ENCODE measurements around the gene PLA2G12B.
"Not testable (repeated sequence)": the region's sequence is repeated elsewhere in the genome, so short reads cannot be mapped to it uniquely, and the experiment has no call there.

Gene PLA2G12B

GRCh38 chr10:72918352-72918751, 36.3 kb downstream of the PLA2G12B start:
- DNase-seq: no peak
- Histone ChIP-seq H3K27me3 (replicated peaks; ENCODE audit: control insufficient read depth, insufficient read depth, low read length, poor library complexity, severe bottlenecking) (no peaks in the 10 kb centered on the region), H3K27ac (ENCODE audit: insufficient read depth, low read length, poor library complexity, severe bottlenecking) (no peak overlapping the region), H3K4me3 (ENCODE audit: insufficient read depth, low read depth, low read length, poor library complexity, severe bottlenecking) (no peak overlapping the region), H3K36me3 (ENCODE audit: control insufficient read depth, insufficient read depth, low read length) (no peaks in the 10 kb centered on the region), H3K9me3 (ENCODE audit: control insufficient read depth, low read length) (no peaks in the 10 kb centered on the region), H3K4me1 (ENCODE audit: control insufficient read depth, insufficient read depth, low read length, poor library complexity, severe bottlenecking) (no peaks in the 10 kb centered on the region)

DNA sequence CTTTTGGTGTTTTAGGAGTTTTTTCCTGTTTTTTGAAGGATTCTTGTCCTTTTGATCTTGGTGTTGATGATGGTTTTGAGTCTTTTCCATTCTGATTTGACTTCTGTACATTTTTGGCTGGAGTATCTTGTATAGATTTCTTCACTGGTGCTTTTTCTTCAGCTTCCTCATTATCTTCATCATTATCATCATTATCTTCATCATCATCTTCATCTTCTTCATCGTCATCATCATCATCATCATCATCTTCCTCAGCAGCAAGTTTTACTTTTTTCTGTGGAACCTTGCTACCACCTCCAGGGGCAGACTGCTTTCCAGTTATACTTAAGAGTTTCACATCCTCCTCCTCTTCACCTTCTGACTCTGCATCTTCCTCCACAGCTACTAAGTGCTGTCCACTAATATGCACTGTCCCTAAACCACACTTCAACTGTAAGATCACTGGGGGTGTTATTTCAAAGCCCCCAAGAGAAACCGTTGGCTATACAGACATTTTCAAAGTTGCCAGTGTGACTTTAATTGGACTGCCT, 36.7 kb downstream of the PLA2G12B start:
- not testable (repeated sequence) for H3K4me3 ChIP-seq (ENCODE audit: insufficient read depth, low read depth, low read length, poor library complexity, severe bottlenecking); H3K9me3 ChIP-seq (ENCODE audit: control insufficient read depth, low read length); H3K36me3 ChIP-seq (ENCODE audit: control insufficient read depth, insufficient read depth, low read length); DNase-seq; H3K27me3 ChIP-seq (replicated peaks; ENCODE audit: control insufficient read depth, insufficient read depth, low read length, poor library complexity, severe bottlenecking); H3K27ac ChIP-seq (ENCODE audit: insufficient read depth, low read length, poor library complexity, severe bottlenecking); H3K4me1 ChIP-seq (ENCODE audit: control insufficient read depth, insufficient read depth, low read length, poor library complexity, severe bottlenecking)

- H3K36me3 ChIP-seq (ENCODE audit: control insufficient read depth, insufficient read depth, low read length); H3K4me3 ChIP-seq (ENCODE audit: insufficient read depth, low read depth, low read length, poor library complexity, severe bottlenecking); H3K9me3 ChIP-seq (ENCODE audit: control insufficient read depth, low read length); DNase-seq; H3K4me1 ChIP-seq (ENCODE audit: control insufficient read depth, insufficient read depth, low read length, poor library complexity, severe bottlenecking); H3K27ac ChIP-seq (ENCODE audit: insufficient read depth, low read length, poor library complexity, severe bottlenecking); H3K27me3 ChIP-seq (replicated peaks; ENCODE audit: control insufficient read depth, insufficient read depth, low read length, poor library complexity, severe bottlenecking): not testable (repeated sequence)
These were observed 37.4 kb downstream of the PLA2G12B start for GRCh38 chr10:72917201-72917600.

- no peak for DNase-seq
- no peak overlapping the region for H3K27ac ChIP-seq (ENCODE audit: insufficient read depth, low read length, poor library complexity, severe bottlenecking)
- no peak overlapping the region for H3K4me3 ChIP-seq (ENCODE audit: insufficient read depth, low read depth, low read length, poor library complexity, severe bottlenecking)
- H3K4me1 ChIP-seq (ENCODE audit: control insufficient read depth, insufficient read depth, low read length, poor library complexity, severe bottlenecking): no peaks in the 10 kb centered on the region
- no peaks in the 10 kb centered on the region for H3K36me3 ChIP-seq (ENCODE audit: control insufficient read depth, insufficient read depth, low read length)
- H3K9me3 ChIP-seq (ENCODE audit: control insufficient read depth, low read length): no peaks in the 10 kb centered on the region
- H3K27me3 ChIP-seq (replicated peaks; ENCODE audit: control insufficient read depth, insufficient read depth, low read length, poor library complexity, severe bottlenecking): no peaks in the 10 kb centered on the region
These were observed 41.3 kb downstream of the PLA2G12B start for GRCh38 chr10:72913287-72913686.

DNA sequence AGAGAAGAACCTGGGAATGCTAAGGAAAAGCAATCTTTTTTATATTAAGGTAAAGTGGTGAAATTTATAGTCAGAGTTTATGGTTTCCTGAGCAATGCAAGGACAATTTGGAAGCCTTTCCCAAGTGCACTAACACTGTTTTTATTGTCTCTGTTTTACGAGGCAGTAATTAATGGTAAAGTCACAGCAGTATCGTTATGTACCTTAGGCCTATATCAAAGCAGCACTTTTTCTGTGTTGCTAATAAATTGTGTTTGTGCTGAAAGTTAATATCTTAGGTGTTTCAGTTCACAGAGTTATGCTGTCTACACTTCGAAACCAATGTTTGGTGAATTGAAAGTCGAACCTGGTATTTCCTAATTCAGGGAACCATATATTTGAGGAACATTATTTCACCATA, 41.9 kb downstream of the PLA2G12B start:
- no peaks in the 10 kb centered on the region for H3K4me1 ChIP-seq (ENCODE audit: control insufficient read depth, insufficient read depth, low read length, poor library complexity, severe bottlenecking)
- DNase-seq: no peak
- H3K27ac ChIP-seq (ENCODE audit: insufficient read depth, low read length, poor library complexity, severe bottlenecking): no peak overlapping the region
- H3K4me3 ChIP-seq (ENCODE audit: insufficient read depth, low read depth, low read length, poor library complexity, severe bottlenecking): no peak overlapping the region
- H3K27me3 ChIP-seq (replicated peaks; ENCODE audit: control insufficient read depth, insufficient read depth, low read length, poor library complexity, severe bottlenecking): no peaks in the 10 kb centered on the region
- H3K9me3 ChIP-seq (ENCODE audit: control insufficient read depth, low read length): no peaks in the 10 kb centered on the region
- no peaks in the 10 kb centered on the region for H3K36me3 ChIP-seq (ENCODE audit: control insufficient read depth, insufficient read depth, low read length)

DNA sequence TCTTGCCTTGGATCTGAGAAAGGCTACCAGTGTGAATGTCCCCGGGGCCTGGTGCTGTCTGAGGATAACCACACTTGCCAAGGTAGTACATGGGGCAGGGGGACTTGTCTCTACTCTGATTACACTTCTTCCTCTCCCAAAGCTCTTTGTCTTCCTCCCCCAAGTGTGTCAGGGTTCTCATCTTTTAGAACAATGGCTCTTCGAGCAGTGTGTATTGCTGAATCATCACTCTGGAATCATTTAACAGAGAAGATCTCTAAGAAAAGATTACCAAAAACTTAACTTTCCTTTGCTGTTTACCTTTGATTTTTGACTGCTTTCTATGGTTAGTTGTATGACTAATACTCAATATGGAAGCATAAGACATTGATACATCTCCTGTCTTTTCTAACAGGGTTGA, 42.8 kb downstream of the PLA2G12B start:
- Histone ChIP-seq H3K4me3 (ENCODE audit: insufficient read depth, low read depth, low read length, poor library complexity, severe bottlenecking) (no peak overlapping the region), H3K9me3 (ENCODE audit: control insufficient read depth, low read length) (no peaks in the 10 kb centered on the region), H3K27me3 (replicated peaks; ENCODE audit: control insufficient read depth, insufficient read depth, low read length, poor library complexity, severe bottlenecking) (no peaks in the 10 kb centered on the region), H3K27ac (ENCODE audit: insufficient read depth, low read length, poor library complexity, severe bottlenecking) (no peak overlapping the region), H3K4me1 (ENCODE audit: control insufficient read depth, insufficient read depth, low read length, poor library complexity, severe bottlenecking) (no peaks in the 10 kb centered on the region), H3K36me3 (ENCODE audit: control insufficient read depth, insufficient read depth, low read length) (no peaks in the 10 kb centered on the region)
- no peak for DNase-seq

GRCh38 chr10:72910705-72911104, 43.9 kb downstream of the PLA2G12B start:
- no peak for DNase-seq
- no peak overlapping the region for H3K4me3 ChIP-seq (ENCODE audit: insufficient read depth, low read depth, low read length, poor library complexity, severe bottlenecking)
- H3K27ac ChIP-seq (ENCODE audit: insufficient read depth, low read length, poor library complexity, severe bottlenecking): no peak overlapping the region
- no peaks in the 10 kb centered on the region for H3K9me3 ChIP-seq (ENCODE audit: control insufficient read depth, low read length)
- no peaks in the 10 kb centered on the region for H3K4me1 ChIP-seq (ENCODE audit: control insufficient read depth, insufficient read depth, low read length, poor library complexity, severe bottlenecking)
- H3K36me3 ChIP-seq (ENCODE audit: control insufficient read depth, insufficient read depth, low read length): no peaks in the 10 kb centered on the region
- H3K27me3 ChIP-seq (replicated peaks; ENCODE audit: control insufficient read depth, insufficient read depth, low read length, poor library complexity, severe bottlenecking): no peaks in the 10 kb centered on the region

DNA sequence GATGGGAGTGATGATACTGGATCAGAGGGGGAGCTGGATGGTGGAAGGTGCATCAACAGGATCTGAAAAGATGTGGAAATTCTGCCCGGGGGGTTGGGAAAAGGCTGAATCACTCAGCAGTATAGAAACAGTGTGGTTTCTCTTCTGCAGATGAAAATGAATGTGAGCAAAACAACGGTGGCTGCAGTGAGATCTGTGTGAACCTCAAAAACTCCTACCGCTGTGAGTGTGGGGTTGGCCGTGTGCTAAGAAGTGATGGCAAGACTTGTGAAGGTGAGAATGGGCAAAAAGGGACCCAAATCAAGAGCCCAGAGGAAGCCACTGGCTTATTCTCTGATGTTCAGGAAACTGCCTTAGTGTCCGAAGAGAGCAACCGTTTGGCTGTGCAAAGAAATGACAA, 48.2 kb downstream of the PLA2G12B start:
- no peaks in the 10 kb centered on the region for H3K9me3 ChIP-seq (ENCODE audit: control insufficient read depth, low read length)
- no peak overlapping the region for H3K4me3 ChIP-seq (ENCODE audit: insufficient read depth, low read depth, low read length, poor library complexity, severe bottlenecking)
- H3K4me1 ChIP-seq (ENCODE audit: control insufficient read depth, insufficient read depth, low read length, poor library complexity, severe bottlenecking): no peaks in the 10 kb centered on the region
- no peak overlapping the region for H3K27ac ChIP-seq (ENCODE audit: insufficient read depth, low read length, poor library complexity, severe bottlenecking)
- H3K27me3 ChIP-seq (replicated peaks; ENCODE audit: control insufficient read depth, insufficient read depth, low read length, poor library complexity, severe bottlenecking): no peaks in the 10 kb centered on the region
- H3K36me3 ChIP-seq (ENCODE audit: control insufficient read depth, insufficient read depth, low read length): no peaks in the 10 kb centered on the region
- DNase-seq: no peak

GRCh38 chr10:72904806-72905205, 49.8 kb downstream of the PLA2G12B start:
- H3K4me1 ChIP-seq (ENCODE audit: control insufficient read depth, insufficient read depth, low read length, poor library complexity, severe bottlenecking): no peaks in the 10 kb centered on the region
- DNase-seq: no peak
- no peak overlapping the region for H3K4me3 ChIP-seq (ENCODE audit: insufficient read depth, low read depth, low read length, poor library complexity, severe bottlenecking)
- no peaks in the 10 kb centered on the region for H3K9me3 ChIP-seq (ENCODE audit: control insufficient read depth, low read length)
- no peaks in the 10 kb centered on the region for H3K27me3 ChIP-seq (replicated peaks; ENCODE audit: control insufficient read depth, insufficient read depth, low read length, poor library complexity, severe bottlenecking)
- H3K36me3 ChIP-seq (ENCODE audit: control insufficient read depth, insufficient read depth, low read length): no peaks in the 10 kb centered on the region
- H3K27ac ChIP-seq (ENCODE audit: insufficient read depth, low read length, poor library complexity, severe bottlenecking): no peak overlapping the region

DNA sequence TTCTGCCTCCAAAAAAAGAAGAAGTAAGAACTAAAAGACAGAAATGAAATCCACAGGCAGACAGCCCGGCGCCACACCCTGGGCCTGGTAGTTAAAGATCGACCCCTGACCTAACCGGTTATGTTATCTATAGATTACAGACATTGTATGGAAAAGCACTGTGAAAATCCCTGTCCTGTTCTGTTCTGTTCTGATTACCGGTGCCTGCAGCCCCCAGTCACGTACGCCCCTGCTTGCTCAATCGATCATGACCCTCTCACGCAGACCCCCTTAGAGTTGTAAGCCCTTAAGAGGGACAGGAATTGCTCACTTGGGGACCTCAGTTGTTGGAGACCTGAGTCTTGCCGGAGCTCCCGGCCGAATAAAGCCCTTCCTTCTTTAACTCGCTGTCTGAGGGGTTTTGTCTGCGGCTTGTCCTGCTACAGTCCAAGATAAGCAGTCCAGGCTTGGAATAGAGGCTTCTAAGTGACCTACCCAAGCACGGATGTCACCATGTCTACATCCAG, 50.6 kb downstream of the PLA2G12B start:
- H3K27me3 ChIP-seq (replicated peaks; ENCODE audit: control insufficient read depth, insufficient read depth, low read length, poor library complexity, severe bottlenecking); H3K36me3 ChIP-seq (ENCODE audit: control insufficient read depth, insufficient read depth, low read length); H3K4me1 ChIP-seq (ENCODE audit: control insufficient read depth, insufficient read depth, low read length, poor library complexity, severe bottlenecking); H3K9me3 ChIP-seq (ENCODE audit: control insufficient read depth, low read length); DNase-seq; H3K4me3 ChIP-seq (ENCODE audit: insufficient read depth, low read depth, low read length, poor library complexity, severe bottlenecking); H3K27ac ChIP-seq (ENCODE audit: insufficient read depth, low read length, poor library complexity, severe bottlenecking): not testable (repeated sequence)
